MM.1S (cell line): ENCODE measurements around the gene C3orf62.
A peak's percentile ranks its signal among the peaks of the same experiment; 100 is the strongest.

Source experiments
- DNase-seq: peaks from one replicate; pipeline ENCODE4 v3.0.0-alpha.2; 2015
- H2AFZ ChIP-seq: fragments of 300-600 bp; sonication (generic); 2 replicates; pipeline ENCODE4 v1.6.0; 2016; ENCODE audit warnings: antibody characterized with exemption, low read length
- H3F3A ChIP-seq: fragments of 300-600 bp; sonication (generic); 2 replicates; pipeline ENCODE4 v1.6.1; 2016; ENCODE audit warnings: mild to moderate bottlenecking, antibody characterized with exemption, low read length, moderate library complexity, mixed read lengths; ENCODE audit not compliant: insufficient read depth
- H3K27ac ChIP-seq: fragments of 300-600 bp; sonication (generic); 2 replicates; pipeline ENCODE4 v1.5.1; 2016; ENCODE audit warnings: mild to moderate bottlenecking, low read length
- H3K27me3 ChIP-seq: fragments of 300-600 bp; sonication (generic); replicated peaks from 2 replicates; pipeline ENCODE4 v1.6.0; 2016; ENCODE audit warnings: low read length; ENCODE audit not compliant: insufficient read depth
- H3K36me3 ChIP-seq: fragments of 300-600 bp; sonication (generic); replicated peaks from 2 replicates; pipeline ENCODE4 v1.6.1; 2016; ENCODE audit warnings: mild to moderate bottlenecking, low read length, mixed read lengths; ENCODE audit not compliant: insufficient read depth
- H3K4me1 ChIP-seq: fragments of 300-600 bp; sonication (generic); 2 replicates; pipeline ENCODE4 v1.6.1; 2016; ENCODE audit warnings: low read length, mixed read lengths
- H3K4me2 ChIP-seq: fragments of 300-600 bp; sonication (generic); 2 replicates; pipeline ENCODE4 v1.6.0; 2016; ENCODE audit warnings: low read depth, low read length
- H3K4me3 ChIP-seq: fragments of 300-600 bp; sonication (generic); 2 replicates; pipeline ENCODE4 v1.5.1; 2016; ENCODE audit warnings: low read length, mixed read lengths
- H3K79me2 ChIP-seq: fragments of 300-600 bp; sonication (generic); 2 replicates; pipeline ENCODE4 v1.6.1; 2016; ENCODE audit warnings: mixed run types, low read length, mixed read lengths
- H3K9ac ChIP-seq: fragments of 300-600 bp; sonication (generic); 2 replicates; pipeline ENCODE4 v1.6.1; 2016; ENCODE audit warnings: low read length, mixed read lengths
- H3K9me2 ChIP-seq: fragments of 300-600 bp; sonication (generic); replicated peaks from 2 replicates; pipeline ENCODE4 v1.6.1; 2016; ENCODE audit warnings: mild to moderate bottlenecking, low read length, mixed read lengths; ENCODE audit not compliant: insufficient read depth
- H3K9me3 ChIP-seq: fragments of 300-600 bp; sonication (generic); replicated peaks from 2 replicates; pipeline ENCODE4 v1.6.1; 2016; ENCODE audit warnings: mild to moderate bottlenecking, low read length, mixed read lengths; ENCODE audit not compliant: insufficient read depth
- H4K20me1 ChIP-seq: fragments of 300-600 bp; sonication (generic); 2 replicates; pipeline ENCODE4 v1.6.1; 2016; ENCODE audit warnings: mild to moderate bottlenecking, low read length, moderate library complexity, mixed read lengths; ENCODE audit not compliant: insufficient read depth
- EZH2 ChIP-seq: fragments of 300-600 bp; sonication (generic); optimal IDR thresholded peaks from 2 replicates; pipeline ENCODE3; 2017; ENCODE audit warnings: low read depth, mild to moderate bottlenecking, antibody characterized with exemption, low read length, mixed read lengths
- EZH2phosphoT487 ChIP-seq: fragments of 300-600 bp; sonication (generic); IDR thresholded peaks from 2 replicates; pipeline ENCODE4 v1.6.1; 2018; ENCODE audit warnings: antibody characterized with exemption, low read length
- TF ChIP-seq, protein P1 (sequence below): fragments of 300-600 bp; sonication (generic); IDR thresholded peaks from 2 replicates; pipeline ENCODE4 v1.5.1; 2016; ENCODE audit warnings: antibody characterized with exemption, low read length, mixed read lengths

The C3orf62 gene

GRCh38 chr3:49277383-49277775, 347 bp upstream of the C3orf62 start:
- Histone ChIP-seq H3K9me2 (no peaks in the 10 kb centered on the region), H3K79me2 (no peaks in the 10 kb centered on the region), H3K27me3 (no peaks in the 10 kb centered on the region), H3K4me2 (peak overlapping the region; percentile 96), H2AFZ (peak overlapping the region; percentile 94), H3K9me3 (no peaks in the 10 kb centered on the region), H3K4me3 (peak overlapping the region; percentile 68), H3K9ac (peak overlapping the region; percentile 70; the same call in 1 of the 2 replicates), H3K27ac (peak overlapping the region; percentile 9; the same call in 1 of the 2 replicates), H3K36me3 (no peaks in the 10 kb centered on the region), H3F3A (peaks cover 10% of the 10 kb centered on the region; the same call in 1 of the 2 replicates), H3K4me1 (peaks cover 11% of the 10 kb centered on the region), H4K20me1 (no peaks in the 10 kb centered on the region)
- TF ChIP-seq EZH2phosphoT487 (no peak), EZH2 (no peak)
- TF ChIP-seq, protein P1, sequence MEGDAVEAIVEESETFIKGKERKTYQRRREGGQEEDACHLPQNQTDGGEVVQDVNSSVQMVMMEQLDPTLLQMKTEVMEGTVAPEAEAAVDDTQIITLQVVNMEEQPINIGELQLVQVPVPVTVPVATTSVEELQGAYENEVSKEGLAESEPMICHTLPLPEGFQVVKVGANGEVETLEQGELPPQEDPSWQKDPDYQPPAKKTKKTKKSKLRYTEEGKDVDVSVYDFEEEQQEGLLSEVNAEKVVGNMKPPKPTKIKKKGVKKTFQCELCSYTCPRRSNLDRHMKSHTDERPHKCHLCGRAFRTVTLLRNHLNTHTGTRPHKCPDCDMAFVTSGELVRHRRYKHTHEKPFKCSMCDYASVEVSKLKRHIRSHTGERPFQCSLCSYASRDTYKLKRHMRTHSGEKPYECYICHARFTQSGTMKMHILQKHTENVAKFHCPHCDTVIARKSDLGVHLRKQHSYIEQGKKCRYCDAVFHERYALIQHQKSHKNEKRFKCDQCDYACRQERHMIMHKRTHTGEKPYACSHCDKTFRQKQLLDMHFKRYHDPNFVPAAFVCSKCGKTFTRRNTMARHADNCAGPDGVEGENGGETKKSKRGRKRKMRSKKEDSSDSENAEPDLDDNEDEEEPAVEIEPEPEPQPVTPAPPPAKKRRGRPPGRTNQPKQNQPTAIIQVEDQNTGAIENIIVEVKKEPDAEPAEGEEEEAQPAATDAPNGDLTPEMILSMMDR: no peak
- DNase-seq: no peak

GRCh38 chr3:49273825-49274532, 3.1 kb downstream of the C3orf62 start:
- TF ChIP-seq EZH2: no peak
- DNase-seq: no peak
- Histone ChIP-seq H3K9me2 (no peaks in the 10 kb centered on the region), H3K36me3 (no peaks in the 10 kb centered on the region), H4K20me1 (no peaks in the 10 kb centered on the region), H3K79me2 (no peaks in the 10 kb centered on the region), H2AFZ (no peak overlapping the region), H3F3A (peaks cover 10% of the 10 kb centered on the region; the same call in 1 of the 2 replicates), H3K4me3 (no peak overlapping the region), H3K9me3 (no peaks in the 10 kb centered on the region), H3K4me1 (peaks cover 11% of the 10 kb centered on the region), H3K27me3 (no peaks in the 10 kb centered on the region), H3K27ac (no peak overlapping the region), H3K9ac (no peak overlapping the region), H3K4me2 (no peak overlapping the region)

DNA sequence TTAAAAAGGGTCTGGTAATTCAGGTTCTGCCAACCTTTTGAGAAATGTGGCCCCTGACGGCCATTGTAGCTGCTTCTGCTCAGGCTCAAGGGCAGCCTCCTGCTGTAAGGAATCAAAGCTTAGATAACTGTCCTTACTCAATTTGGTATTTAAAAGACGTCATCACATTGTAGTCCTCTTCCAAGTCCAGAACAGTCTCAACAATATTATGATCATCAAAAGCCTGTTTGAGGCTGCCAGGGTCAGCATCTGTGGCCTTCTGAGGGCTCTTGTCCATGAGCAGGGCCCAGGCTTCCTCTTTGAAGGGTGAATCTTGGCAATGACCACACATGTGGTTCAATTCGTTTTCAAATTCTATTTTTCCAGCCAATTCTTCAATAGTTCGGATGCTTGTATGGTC, 6.0 kb downstream of the C3orf62 start:
- no peaks in the 10 kb centered on the region for H3K79me2 ChIP-seq
- H3K27me3 ChIP-seq: no peaks in the 10 kb centered on the region
- no peaks in the 10 kb centered on the region for H3K36me3 ChIP-seq
- DNase-seq: no peak
- H3K4me2 ChIP-seq: no peak overlapping the region
- no peak overlapping the region for H3K9ac ChIP-seq
- no peak overlapping the region for H2AFZ ChIP-seq
- no peaks in the 10 kb centered on the region for H3K9me3 ChIP-seq
- H3K9me2 ChIP-seq: no peaks in the 10 kb centered on the region
- H3F3A ChIP-seq: no peaks in the 10 kb centered on the region
- H3K4me1 ChIP-seq: peaks cover 4% of the 10 kb centered on the region; the same call in 1 of the 2 replicates
- TF ChIP-seq EZH2 (no peak), EZH2phosphoT487 (no peak)
- TF ChIP-seq, protein P1: no peak
- H3K27ac ChIP-seq: no peak overlapping the region
- H3K4me3 ChIP-seq: no peak overlapping the region
- no peaks in the 10 kb centered on the region for H4K20me1 ChIP-seq

DNA sequence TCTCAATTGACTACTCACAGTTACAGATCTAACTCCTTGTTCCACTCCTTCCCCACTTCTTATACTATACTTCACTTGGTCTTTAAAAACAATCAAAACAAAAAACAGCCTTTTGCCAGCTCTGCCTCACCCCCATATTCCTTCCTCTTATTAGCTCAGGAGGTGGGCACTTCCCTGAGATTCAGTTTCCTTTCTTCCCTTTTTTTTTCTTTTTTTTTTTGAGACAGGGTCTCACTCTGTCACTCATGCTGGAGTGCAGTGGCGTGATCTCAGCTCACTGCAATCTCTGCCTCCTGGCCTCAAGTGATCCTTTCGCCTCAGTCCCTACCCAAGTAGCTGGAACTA, 6.9 kb downstream of the C3orf62 start:
- no peak overlapping the region for H3K9ac ChIP-seq
- H3K27ac ChIP-seq: no peak overlapping the region
- no peak overlapping the region for H3K4me3 ChIP-seq
- H4K20me1 ChIP-seq: no peaks in the 10 kb centered on the region
- H2AFZ ChIP-seq: no peak overlapping the region
- no peaks in the 10 kb centered on the region for H3K9me2 ChIP-seq
- H3K36me3 ChIP-seq: no peaks in the 10 kb centered on the region
- H3K9me3 ChIP-seq: no peaks in the 10 kb centered on the region
- H3K79me2 ChIP-seq: no peaks in the 10 kb centered on the region
- no peaks in the 10 kb centered on the region for H3K27me3 ChIP-seq
- H3K4me2 ChIP-seq: no peak overlapping the region
- no peak for DNase-seq
- H3F3A ChIP-seq: no peaks in the 10 kb centered on the region
- TF ChIP-seq EZH2 (no peak), EZH2phosphoT487 (no peak)
- TF ChIP-seq, protein P1: no peak
- no peaks in the 10 kb centered on the region for H3K4me1 ChIP-seq
